HG03097 (cell line): ENCODE results near the gene PTPMT1.
"Not testable (repeated sequence)": the region's sequence is repeated elsewhere in the genome, so short reads cannot be mapped to it uniquely, and the experiment has no call there.

ENCODE experiments used
- ATAC-seq: cut with Tn5 transposase; IDR thresholded peaks from one replicate; pipeline ENCODE4 v1.9.1; 2021; ENCODE audit not compliant: unreplicated experiment, low FRiP score

The PTPMT1 gene, protein sequence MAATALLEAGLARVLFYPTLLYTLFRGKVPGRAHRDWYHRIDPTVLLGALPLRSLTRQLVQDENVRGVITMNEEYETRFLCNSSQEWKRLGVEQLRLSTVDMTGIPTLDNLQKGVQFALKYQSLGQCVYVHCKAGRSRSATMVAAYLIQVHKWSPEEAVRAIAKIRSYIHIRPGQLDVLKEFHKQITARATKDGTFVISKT

DNA sequence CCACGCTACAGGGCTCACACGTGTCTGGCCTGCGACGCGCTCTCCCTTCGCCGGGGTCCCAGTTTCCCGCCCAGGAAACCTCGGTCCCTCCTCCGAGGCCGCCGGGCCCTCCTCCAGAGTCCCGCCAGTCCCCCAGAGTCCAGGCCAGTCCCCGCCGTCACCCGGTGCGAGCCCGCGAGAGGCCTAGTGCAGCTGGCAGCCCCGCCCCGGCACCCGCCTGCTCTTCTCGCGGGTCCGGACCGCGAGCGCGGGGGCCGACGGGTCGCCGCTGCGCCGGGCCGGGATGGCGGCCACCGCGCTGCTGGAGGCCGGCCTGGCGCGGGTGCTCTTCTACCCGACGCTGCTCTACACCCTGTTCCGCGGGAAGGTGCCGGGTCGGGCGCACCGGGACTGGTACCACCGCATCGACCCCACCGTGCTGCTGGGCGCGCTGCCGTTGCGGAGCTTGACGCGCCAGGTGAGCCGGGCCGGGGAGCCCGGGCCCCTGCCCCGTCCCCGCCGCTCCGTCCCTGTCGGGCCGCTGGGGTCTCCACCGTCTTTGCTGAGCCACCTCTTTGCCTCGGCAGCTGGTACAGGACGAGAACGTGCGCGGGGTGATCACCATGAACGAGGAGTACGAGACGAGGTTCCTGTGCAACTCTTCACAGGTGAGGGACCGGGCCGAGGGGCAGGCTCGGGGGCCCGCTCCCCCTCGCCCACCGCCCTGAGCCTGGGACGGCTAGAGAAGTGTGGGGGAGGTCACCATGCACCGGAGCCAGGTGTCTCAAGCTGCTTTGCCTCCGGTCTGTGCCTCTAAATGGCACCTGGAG, at the start of gene PTPMT1:
TSS of gene PTPMT1 (plus strand) at position 260 of the 809 bp plus-strand sequence. CDS start at position 284, 24 bp downstream.
- peak; percentile 89 for ATAC-seq

GRCh38 chr11:47516155-47516554, 49.2 kb upstream of the PTPMT1 start:
- ATAC-seq = no peak

GRCh38 chr11:47516984-47517853, 48.2 kb upstream of the PTPMT1 start:
- ATAC-seq = no peak

DNA sequence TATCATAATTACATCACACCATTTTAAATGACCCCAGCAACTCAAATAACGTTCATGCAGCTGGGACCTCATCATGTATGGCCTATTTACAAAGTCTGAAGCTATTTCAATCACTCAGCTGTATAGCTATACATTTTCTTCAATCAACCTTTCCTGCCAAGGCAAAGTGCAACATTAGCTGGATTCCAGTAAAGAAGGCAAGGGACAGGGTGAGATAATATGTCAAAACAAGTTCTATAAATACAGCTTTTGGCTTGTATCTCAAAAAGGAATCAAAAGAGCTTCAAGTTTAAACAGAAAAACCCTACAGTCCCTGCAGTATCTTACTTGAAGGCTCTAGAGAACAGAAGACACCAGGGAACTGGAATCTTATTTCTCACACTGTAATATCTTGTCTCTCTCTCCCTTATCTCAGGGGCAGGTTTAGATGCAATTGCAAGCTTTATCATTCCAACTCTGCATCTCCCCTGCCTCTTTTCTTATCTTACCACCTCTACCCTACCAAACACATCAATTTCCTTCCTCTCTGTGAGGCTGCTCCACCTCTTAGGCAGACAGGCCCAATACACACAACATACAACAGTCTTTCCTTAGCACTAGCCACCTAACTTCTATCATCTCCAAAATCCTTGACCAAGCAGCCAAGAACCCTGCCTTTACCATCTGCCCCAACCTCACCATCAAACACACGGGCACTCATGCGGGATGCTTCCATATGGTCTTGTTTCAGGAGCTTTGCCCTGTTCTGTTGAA, 47.0 kb upstream of the PTPMT1 start:
- no peak for ATAC-seq

- ATAC-seq = no peak
Observed at GRCh38 chr11:47523490-47524225, 41.7 kb upstream of the PTPMT1 start.

GRCh38 chr11:47524291-47524874, 41.0 kb upstream of the PTPMT1 start:
- ATAC-seq = no peak

DNA sequence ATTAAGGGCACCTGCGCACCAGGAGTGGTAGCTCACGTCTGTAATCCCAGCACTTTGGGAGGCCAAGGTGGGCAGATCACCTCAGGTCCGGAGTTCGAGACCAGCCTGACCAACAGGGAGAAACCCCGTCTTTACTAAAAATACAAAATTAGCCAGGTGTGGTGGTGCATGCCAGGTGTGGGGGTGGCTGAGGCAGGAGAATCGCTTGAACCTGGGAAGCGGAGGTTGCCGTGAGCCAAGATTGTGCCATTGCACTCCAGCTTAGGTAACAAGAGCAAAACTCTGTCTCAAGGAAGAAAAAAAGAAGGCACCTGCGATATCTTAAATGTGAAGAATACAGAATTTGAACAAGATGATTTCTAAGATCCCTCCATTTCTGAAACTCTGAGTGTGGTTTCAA, 39.4 kb upstream of the PTPMT1 start:
- not testable (repeated sequence) for ATAC-seq

- no peak for ATAC-seq
Observed at GRCh38 chr11:47527186-47527585, 38.2 kb upstream of the PTPMT1 start.

DNA sequence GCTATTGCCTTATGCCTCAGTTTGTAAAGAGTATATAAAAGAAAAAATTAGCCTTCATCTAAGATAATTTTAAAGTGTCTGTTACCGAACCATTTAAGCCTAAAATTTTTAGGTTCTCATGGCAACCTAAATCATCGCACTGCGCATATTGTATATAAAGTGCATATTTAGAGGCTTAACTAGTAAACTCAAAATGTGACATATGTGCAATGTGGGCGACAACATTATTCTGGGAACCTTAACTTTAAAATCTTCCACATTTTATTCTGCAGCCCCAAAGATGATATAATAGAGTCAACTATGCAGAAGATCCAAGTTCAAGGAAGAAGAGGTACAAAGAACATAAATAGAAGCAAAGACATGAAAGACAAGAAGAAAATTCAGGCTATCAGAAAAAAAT, 35.4 kb upstream of the PTPMT1 start:
- no peak for ATAC-seq

GRCh38 chr11:47530721-47531120, 34.7 kb upstream of the PTPMT1 start:
- ATAC-seq = not testable (repeated sequence)

GRCh38 chr11:47531666-47532065, 33.7 kb upstream of the PTPMT1 start:
- no peak for ATAC-seq

DNA sequence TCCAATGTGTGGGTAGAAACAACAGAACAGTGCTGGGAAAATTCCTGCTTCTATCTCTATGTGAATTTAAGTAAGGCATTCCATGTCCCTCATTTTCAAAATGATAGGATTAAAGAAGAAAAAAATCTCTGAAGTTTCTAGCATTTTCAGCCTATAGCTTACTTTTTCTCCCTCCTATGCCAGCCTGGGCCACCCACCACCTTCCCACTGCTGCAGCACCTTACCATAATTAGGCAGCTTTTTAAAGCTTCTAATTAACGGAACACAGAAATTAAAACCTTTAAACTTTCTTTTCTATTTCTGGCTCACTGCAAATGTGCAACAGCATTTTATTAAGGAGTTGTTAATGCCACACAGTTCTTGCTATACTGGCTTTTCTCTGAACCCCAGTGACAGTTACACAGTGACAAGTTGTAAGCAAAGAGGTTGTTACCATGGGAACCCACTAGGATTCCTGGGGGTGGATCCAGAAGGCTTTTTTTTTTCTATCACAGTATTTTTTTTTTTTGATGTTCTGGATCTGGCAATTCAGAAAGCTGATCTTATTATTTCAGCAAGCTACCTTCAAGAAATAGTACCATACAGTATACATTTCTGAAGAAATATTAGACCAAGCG, 32.7 kb upstream of the PTPMT1 start:
- ATAC-seq = no peak

- ATAC-seq = no peak
Observed at GRCh38 chr11:47533690-47534151, 31.7 kb upstream of the PTPMT1 start.

DNA sequence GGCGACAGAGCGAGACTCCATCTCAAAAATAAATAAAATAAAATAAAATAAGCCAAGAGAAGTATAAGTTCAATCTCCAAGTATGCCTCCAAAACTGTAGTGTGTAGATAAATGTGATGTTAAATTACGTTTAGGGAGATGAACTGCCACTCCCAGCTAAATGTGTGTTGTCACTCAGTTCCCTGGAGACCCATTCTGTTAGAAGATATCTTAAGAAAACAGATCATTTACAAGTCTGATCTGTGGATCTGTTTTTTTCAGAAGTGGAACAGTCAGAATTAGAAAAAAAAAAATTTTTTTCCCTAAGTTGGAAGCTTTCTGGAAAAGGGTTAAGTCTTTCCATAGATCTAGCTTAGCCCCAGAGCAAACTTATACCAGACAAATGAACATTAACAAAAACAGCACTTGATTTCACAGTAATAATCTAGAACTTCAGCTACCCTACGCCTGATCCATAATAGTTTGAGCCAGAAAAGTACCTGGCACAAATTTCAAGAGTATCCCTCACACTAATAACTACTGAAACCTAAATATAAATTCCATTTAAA, 30.6 kb upstream of the PTPMT1 start:
- ATAC-seq = no peak

GRCh38 chr11:47536915-47537314, 28.5 kb upstream of the PTPMT1 start:
- ATAC-seq = no peak

GRCh38 chr11:47538741-47539565, 26.4 kb upstream of the PTPMT1 start:
- ATAC-seq = no peak

GRCh38 chr11:47539681-47540039, 25.7 kb upstream of the PTPMT1 start:
- no peak for ATAC-seq

DNA sequence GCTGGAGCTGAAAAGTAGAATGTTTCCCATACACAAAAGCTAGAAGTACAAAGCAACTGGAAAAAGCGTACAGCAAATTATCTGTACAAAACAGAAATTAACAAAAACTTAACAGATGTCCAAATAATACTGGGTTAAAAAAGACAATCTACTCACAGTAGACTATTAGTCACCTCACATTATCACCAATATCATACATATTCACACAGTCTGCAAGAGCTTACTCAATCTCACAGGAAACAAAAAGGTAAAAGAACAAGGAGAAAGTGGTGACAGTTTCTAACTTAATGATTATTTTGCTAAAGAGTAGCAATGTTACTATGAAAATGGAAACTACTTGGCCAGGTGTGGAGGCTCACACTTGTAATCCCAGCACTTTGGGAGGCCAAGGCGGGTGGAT, 24.3 kb upstream of the PTPMT1 start:
- no peak for ATAC-seq
